Lower leg skin (tissue), 4 donors: ENCODE results near the gene RUFY4. TPM values are rescaled to one million over a fixed set of nuclear protein-coding genes. Genes with fewer than 3 reads are reported as not detected.

Source experiments
- DNase-seq, 2 donors: peaks; one replicate each; pipeline ENCODE4 v3.0.0-alpha.2; 2019; ENCODE audit warnings: low spot score in 2 of 2
- H3K4me3 ChIP-seq: fragments of 200-600 bp; sonication (generic); 2 replicates; pipeline ENCODE4 v1.5.1; 2017; ENCODE audit warnings: mild to moderate bottlenecking, low read depth; ENCODE audit not compliant: poor library complexity, severe bottlenecking
- CTCF ChIP-seq, 3 donors: fragments of 450-650 bp; IDR thresholded peaks; one replicate each; pipeline ENCODE4 v1.5.1; 2016; ENCODE audit warnings: antibody characterized with exemption in 3 of 3, mild to moderate bottlenecking in 3 of 3, moderate library complexity in 2 of 3
- POLR2A ChIP-seq, 2 donors: fragments of 450-650 bp; IDR thresholded peaks; one replicate each; pipeline ENCODE4 v1.6.1; 2016 to 2017; ENCODE audit warnings: antibody characterized with exemption in 2 of 2, mild to moderate bottlenecking in 1 of 2, moderate library complexity in 1 of 2
- WGBS, 2 donors: methylation state at CpG; one replicate each; pipeline ENCODE4 v1.1.5; 2018; 5-methylcytosine and 5-hydroxymethylcytosine counted together
- intact Hi-C: fragments of 100-400 bp; cut with DNase I; formaldehyde crosslinking; loops from one replicate; pipeline ENCODE4 v1.15.0; 2023; ENCODE audit warnings: low total_unique reads
- total RNA-seq, 4 donors: library from RNA; depleted of rRNA; stranded (reverse); fragments of >200 nt; gene quantifications; one replicate each; pipeline ENCODE4 v1.1.0, GENCODE V29; 2016

The RUFY4 gene
- total RNA-seq, 4 donors from 2014 or later, result not detected

DNA sequence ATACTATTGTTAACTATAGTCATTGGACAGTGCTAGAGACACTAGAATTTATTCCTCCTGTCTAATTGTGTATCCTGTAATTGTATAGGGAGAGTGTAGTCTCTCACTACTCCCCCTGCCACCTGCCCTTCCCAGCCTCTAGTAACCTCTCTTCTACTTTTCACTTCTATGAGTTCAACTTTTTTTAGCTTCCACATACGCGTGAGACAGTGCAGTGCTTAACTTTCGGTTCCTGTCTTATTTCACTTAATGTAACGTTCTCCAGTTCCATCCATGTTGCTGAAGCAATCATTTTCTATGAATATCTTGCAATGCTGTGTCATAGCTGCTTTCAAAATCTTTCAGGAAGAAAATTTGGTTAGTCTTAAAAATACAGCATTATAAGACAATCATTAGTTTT lies 22.8 kb upstream of the RUFY4 start:
- TF ChIP-seq POLR2A (IDR thresholded peaks at IDR 0.05) (no peak), CTCF (IDR thresholded peaks at IDR 0.05) (no peak)
- 81% methylated on average over 4 of the region's 4 CpGs for WGBS, 2 donors
- DNase-seq, result peak in 1 of 2 donors; percentile 57
- intact Hi-C loops, result no loop called here
- no peak overlapping the region for H3K4me3 ChIP-seq

DNA sequence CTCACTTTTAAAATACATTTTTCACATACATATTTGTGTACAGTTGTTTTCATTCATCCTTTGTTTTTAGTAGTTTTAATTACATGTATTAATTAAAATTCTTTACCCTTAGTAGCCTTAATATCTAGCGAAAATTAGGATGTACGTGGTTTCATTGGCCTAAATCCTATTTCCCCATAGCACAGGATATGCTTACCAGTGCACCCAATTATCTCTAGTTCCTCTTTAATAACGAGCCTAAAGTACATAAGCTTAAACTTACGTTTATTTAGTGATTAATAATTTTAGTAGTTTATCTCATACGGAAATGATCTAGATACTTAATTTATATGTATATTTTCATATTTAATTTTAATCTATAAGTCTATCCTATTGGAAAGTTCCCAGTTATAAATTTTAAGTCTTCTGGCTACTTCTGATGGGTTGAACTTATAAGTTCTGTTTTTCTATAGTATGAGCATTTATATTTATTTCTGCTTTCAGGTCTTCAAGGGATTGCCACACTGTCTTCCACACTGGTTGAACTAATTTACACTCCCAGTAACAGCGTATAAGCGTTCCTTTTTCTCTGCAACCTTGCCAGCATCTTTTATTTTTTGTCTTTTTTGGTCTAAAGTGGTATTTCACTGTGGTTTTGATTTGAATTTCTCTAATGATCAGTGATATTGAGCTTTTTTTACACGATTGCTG lies 21.4 kb upstream of the RUFY4 start:
- TF ChIP-seq CTCF (IDR thresholded peaks at IDR 0.05) (no peak), POLR2A (IDR thresholded peaks at IDR 0.05) (no peak)
- 77 to 83% methylated on average over 8 of the region's 8 CpGs for WGBS, 2 donors
- H3K4me3 ChIP-seq, result no peak overlapping the region
- intact Hi-C loops, result no loop called here
- DNase-seq, result no peak

DNA sequence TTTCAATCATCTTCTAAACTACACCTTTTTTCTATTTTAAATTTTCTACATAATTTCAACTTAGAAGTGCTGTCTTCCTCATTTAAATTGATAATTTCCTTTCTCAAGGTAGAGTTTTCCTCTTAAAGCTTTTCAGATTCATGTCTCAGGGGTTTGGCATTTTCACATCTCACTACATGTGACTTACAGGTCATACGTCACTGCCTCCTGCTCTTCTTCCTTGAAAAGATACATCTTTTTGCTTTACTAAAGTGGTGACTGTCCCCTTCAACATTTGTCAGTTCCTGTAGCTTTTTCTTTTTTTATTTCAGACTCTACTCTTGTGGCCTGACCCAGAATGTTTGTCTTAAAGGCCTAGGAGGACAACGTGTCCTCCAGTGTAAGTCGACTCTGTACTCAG lies 17.1 kb upstream of the RUFY4 start:
- intact Hi-C loops, result no loop called here
- no peak overlapping the region for H3K4me3 ChIP-seq
- no peak for TF ChIP-seq CTCF (IDR thresholded peaks at IDR 0.05)
- TF ChIP-seq POLR2A (IDR thresholded peaks at IDR 0.05), result no peak
- 86 to 87% methylated on average over 3 of the region's 3 CpGs for WGBS, 2 donors
- no peak for DNase-seq

DNA sequence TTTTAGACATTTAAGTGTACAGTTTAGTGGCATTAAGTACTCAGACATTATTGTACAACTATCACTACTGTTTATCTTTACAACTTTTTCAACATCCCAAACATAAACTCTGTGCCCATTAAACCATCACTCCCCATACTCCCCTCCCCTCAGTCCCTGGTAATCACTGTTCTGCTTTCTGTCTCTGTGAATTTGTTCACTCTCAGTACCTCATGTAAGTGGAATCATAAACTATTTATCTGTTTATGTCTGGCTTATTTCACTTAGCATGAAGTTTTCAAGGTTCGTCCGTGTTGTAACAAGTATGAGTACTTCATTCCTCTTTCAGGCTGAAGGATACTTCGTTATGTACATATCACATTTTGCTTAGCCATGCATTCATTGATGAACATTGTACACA lies 9.8 kb upstream of the RUFY4 start:
- intact Hi-C loops, result no loop called here
- WGBS, 2 donors, result 86 to 91% methylated on average over 3 of the region's 3 CpGs
- TF ChIP-seq CTCF (IDR thresholded peaks at IDR 0.05), result no peak
- no peak for TF ChIP-seq POLR2A (IDR thresholded peaks at IDR 0.05)

DNA sequence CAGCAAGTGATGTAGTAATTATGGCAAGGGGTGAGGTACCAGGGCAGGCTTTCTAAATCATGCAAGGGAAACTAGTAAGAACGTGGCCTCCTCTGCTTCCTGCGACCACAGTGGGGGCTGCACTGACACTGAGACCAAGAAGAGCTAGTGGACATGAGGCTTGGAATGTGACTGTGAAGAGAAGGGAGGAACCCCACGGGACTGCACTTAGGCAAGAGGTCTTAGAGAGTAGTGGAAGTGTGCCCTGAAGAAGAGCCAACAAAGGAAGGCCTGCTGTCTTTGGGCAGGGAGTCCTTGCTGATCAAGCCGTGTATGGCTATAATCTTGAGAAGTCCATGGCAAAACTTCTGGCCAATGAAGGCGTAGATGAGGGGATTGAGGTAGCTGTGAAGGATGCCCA lies 8.9 kb upstream of the RUFY4 start:
- WGBS, 2 donors, result 68 to 69% methylated on average over 5 of the region's 5 CpGs
- peak in 1 of 2 donors; percentile 57 for DNase-seq
- intact Hi-C loops, result loop anchor here (10.0 kb wide), 1 partner anchor 275 kb away; no protein-coding TSS in a partner anchor
- TF ChIP-seq POLR2A (IDR thresholded peaks at IDR 0.05), result no peak
- no peak for TF ChIP-seq CTCF (IDR thresholded peaks at IDR 0.05)
- H3K4me3 ChIP-seq, result no peak overlapping the region

More for the DNA sequence above, 9.8 kb upstream of the RUFY4 start:
- DNase-seq, result no peak
- no peak overlapping the region for H3K4me3 ChIP-seq
